NCI-H2029 (cell line): ENCODE data around the gene PYGB.

ENCODE experiments used
- DNase-seq: peaks from one replicate; lab custom pipeline; 2025; lab: John Stamatoyannopoulos, UW

The PYGB gene

DNA sequence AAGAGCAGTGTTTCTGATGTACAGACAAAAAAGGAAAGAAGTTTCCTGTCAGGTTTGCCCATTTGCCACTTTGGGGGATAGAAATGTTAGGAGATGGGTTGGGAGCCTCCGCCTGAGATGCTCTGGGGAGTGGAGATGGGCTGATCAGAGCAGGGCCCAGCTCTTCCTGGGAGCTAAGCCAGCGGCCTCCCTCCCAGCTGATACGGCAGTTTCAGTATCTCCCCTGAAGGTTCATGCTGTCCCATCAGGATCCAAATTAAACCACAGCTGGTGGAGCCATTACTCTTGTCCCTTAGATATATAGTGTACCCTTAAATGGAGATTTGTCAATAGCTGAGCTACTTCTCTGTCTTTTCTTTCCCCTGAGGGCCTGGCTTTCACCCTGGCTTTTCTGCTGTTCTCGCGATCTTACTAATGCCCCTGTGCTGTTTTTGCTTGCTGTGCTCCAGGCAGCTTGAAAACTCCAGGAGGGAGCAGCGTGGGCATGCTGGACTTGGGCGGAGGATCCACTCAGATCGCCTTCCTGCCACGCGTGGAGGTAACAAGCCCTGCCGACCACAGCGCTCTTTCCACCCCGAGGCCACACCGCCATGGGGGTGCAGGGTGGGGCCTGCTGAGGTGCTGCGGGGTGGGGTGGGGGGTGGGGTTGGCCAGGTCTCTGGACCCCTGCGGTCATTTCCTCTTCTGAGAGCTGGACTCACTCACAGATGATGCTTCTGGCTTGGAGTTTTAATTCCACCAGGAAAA lies 31.5 kb upstream of the PYGB start:
- DNase-seq = no peak

- no peak for DNase-seq
Observed at GRCh38 chr20:25217161-25218108, 30.4 kb upstream of the PYGB start.

- DNase-seq = no peak
Observed at GRCh38 chr20:25218109-25218486, 29.8 kb upstream of the PYGB start.

GRCh38 chr20:25218492-25218891 lies 29.4 kb upstream of the PYGB start:
- no peak for DNase-seq

- no peak for DNase-seq
Observed at GRCh38 chr20:25219365-25219764, 28.5 kb upstream of the PYGB start.

DNA sequence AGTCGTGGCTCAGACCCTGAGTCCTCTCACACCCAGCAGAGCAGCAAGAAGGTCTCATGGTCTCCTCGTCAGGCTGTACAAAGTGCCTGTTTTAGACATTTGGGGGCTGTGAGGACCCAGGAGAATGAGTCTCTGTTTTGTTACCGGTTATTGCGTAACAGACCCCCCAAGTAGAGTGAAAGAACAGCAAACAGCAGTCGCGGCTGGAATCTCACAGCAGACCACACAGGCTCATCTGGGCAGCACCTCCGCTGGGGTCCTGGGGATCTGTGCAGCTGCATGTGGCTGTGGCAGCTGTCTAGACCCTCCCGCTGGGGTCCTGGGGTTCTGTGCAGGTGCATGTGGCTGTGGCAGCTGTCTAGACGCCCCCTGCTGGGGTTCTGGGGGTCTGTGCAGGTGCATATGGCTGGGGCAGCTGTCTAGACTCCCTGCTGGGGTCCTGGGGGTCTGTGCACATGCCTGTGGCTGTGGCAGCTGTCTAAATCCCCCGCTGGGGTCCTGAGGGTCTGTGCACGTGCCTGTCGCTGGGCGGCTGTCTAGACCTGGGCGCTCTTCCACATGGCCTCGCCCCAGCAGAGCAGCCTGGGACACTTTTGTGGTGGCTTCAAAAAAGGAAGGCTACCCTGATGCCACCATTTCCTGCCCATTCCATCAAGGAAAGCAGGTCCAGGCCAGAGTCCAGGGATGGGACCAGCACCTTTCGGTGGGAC lies 27.7 kb upstream of the PYGB start:
- DNase-seq = no peak

GRCh38 chr20:25220810-25221591 lies 26.9 kb upstream of the PYGB start:
- DNase-seq = peak; percentile 61

DNA sequence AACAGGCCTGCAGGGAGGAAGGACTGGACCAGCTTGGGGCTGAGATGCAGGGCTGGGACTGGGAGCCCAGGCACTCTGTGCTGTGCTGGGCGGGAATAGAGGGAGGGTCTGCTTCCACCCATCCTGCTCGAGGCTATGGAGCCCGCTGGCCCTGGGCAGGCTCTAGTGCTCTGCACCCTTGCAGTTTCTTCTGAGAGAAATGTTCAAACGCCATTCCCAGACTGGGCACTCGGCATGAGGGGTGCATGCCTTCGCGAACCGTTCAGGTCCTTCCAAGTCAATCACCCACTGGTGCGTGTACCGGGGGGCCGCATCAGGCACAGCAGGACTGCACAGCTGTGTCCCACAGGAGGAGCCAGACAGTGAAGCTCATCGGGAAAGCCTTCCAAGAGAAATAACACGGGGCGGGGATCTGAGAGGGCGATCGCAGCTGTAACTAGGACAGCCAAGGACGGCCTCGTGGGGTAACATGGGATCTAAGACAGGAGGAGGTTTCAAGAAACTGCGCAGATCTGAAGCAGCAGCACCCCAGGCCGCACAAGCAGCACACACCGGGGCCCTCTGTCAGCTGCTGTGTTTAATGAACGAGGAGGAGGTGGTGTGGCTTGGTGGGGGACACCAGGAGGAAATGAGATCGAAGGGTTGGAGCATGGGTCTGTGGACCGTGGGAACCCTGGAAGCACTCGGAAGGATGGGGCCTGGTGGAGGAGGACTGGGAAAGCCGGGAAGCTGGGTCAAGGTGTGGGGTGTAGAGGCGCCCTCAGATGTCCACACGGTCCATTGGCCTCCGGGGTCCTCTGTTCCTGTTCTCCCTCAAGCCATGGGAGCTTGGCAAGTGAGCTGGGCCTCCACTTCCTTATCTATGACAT lies 26.1 kb upstream of the PYGB start:
- DNase-seq = no peak

- DNase-seq = no peak
Observed at GRCh38 chr20:25222461-25223178, 25.3 kb upstream of the PYGB start.

- no peak for DNase-seq
Observed at GRCh38 chr20:25223179-25223661, 24.7 kb upstream of the PYGB start.

GRCh38 chr20:25223765-25224720 lies 23.8 kb upstream of the PYGB start:
- no peak for DNase-seq

GRCh38 chr20:25224941-25225340 lies 22.9 kb upstream of the PYGB start:
- no peak for DNase-seq

DNA sequence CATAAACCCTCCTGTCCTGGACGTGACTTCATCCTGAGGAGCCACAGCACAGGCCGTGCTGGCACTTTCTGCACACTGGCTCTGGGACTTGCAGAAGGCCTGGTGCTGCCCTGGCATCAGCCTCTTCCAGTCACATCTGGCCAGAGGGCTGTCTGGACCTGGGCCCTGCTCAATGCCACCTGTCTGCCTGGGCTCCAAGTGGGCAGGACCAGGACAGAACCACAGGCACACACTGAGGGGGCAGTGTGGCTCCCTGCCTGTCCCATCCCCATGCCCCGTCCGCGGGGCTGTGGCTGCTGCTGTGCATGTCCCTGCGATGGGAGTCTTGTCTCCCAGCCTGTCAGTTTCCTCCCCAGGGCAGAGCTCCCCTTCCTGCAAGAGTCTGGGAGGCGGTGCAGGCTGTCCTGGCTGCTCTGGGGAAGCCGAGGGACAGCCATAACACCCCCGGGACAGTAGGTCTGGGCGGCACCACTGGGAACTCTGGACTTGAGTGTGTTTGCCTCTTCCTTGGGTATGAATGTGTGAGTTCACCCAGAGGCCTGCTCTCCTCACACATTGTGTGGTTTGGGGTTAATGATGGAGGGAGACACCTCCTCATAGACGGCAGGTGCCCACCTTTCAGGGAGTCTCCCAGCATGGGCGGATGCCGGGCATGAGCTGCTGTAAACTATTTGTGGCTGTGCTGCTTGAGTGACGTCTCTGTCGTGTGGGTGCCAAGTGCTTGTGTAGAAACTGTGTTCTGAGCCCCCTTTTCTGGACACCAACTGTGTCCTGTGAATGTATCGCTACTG lies 22.0 kb upstream of the PYGB start:
- DNase-seq = no peak

DNA sequence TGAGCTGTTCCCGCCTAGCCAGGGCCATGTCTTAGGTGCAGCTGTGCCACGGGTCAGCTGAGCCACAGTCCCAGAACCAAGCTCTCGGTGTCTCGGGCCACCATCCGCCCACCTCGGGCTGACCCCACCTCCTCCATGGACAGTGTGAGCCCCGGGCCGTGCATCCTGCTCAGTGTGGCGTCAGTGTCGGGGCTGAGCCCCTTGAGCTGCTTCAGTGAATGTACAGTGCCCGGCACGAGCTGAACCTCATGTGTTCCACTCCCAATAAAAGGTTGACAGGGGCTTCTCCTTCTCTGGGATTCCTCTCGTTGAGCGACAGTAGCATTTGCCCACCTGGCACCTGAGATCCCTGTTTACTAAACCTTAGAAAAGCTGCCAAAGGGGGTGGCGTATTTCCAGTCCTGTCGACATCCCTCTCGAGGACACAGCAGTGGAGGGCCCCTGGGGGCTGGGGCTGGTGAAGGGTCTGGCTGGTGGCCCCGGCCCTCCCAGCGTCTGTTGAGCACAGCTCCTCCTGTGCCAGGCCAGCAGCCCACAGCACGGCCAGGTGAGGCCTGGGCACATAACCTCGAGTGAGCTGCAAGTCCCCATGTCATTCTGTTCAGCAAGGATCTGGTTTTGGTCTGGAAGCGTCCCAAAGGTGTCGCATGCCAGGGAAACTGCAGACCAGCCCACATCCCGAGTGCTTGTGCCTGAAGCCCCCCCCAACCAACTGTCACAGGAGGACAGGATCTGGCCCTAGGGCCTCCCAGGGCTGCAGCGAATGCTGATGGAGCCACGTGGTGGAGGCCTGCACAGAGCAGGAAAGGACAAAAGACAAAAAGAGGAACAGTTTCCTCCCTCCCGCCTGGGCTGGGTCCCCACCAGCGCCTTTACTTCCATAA lies 21.2 kb upstream of the PYGB start:
- DNase-seq = peak; percentile 68

DNA sequence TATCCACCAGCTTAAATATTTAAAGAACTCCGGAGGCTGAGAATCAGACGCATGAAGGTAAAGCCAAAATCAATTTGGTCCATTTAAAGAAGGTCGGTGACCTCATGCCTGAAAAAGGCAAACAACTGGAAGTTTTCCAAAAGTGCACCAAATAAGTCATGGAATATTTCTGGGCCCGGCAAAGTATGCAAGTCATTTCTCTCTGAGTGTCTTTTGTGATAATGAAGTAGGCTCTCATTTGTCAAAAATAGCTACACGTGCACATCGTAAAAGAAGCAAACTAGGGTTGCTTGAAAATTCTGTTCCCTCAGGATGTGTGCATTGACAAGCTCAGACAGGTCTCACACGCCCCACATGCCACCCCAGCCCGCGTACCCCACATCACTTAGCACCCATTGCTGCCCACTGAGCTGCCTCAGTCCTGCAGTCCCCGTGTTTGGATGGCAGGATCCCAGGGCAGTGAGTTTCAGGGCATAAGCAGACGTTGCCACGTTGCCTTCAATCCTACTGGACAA lies 20.5 kb upstream of the PYGB start:
- DNase-seq = peak; percentile 68

- DNase-seq = no peak
Observed at GRCh38 chr20:25229486-25230165, 18.3 kb upstream of the PYGB start.
